GM23338 (cell line): ENCODE data around the gene ACP2. TPM values are rescaled to one million over a fixed set of nuclear protein-coding genes. Genes with fewer than 3 reads are reported as not detected.
A peak's percentile ranks its signal among the peaks of the same experiment; 100 is the strongest.

Experiments
- ATAC-seq: fragments of 200-7000 bp; cut with Tn5 transposase; 3 replicates; pipeline ENCODE4 v1.9.1; 2020
- DNase-seq: peaks from one replicate; pipeline ENCODE4 v3.0.0-alpha.2; 2015; ENCODE audit warnings: low spot score
- H2AFZ ChIP-seq: fragments of 200-600 bp; sonication (generic); 2 replicates; pipeline ENCODE4 v1.8.0; 2016; ENCODE audit warnings: antibody characterized with exemption, mild to moderate bottlenecking, moderate library complexity
- H3F3A ChIP-seq: fragments of 200-600 bp; sonication (generic); replicated peaks from 2 replicates; pipeline ENCODE4 v1.8.0; 2017; ENCODE audit warnings: antibody characterized with exemption, mixed run types, low read depth
- H3K27ac ChIP-seq: fragments of 200-600 bp; sonication (generic); 2 replicates; pipeline ENCODE4 v1.6.1; 2016; ENCODE audit warnings: low read depth
- H3K27me3 ChIP-seq: fragments of 200-600 bp; sonication (generic); 2 replicates; pipeline ENCODE4 v1.8.0; 2016; ENCODE audit warnings: mild to moderate bottlenecking, mixed run types, moderate library complexity; ENCODE audit not compliant: insufficient read depth
- H3K36me3 ChIP-seq: fragments of 200-600 bp; sonication (generic); 2 replicates; pipeline ENCODE4 v1.8.0; 2016; ENCODE audit warnings: mild to moderate bottlenecking; ENCODE audit not compliant: insufficient read depth
- H3K4me1 ChIP-seq: fragments of 200-600 bp; sonication (generic); 2 replicates; pipeline ENCODE4 v1.8.0; 2016; ENCODE audit warnings: mild to moderate bottlenecking, moderate library complexity; ENCODE audit not compliant: insufficient read depth
- H3K4me2 ChIP-seq: fragments of 200-600 bp; sonication (generic); 2 replicates; pipeline ENCODE4 v1.7.1; 2017; ENCODE audit warnings: mixed run types
- H3K4me3 ChIP-seq: fragments of 200-600 bp; sonication (generic); 2 replicates; pipeline ENCODE4 v1.6.1; 2016; ENCODE audit warnings: mixed run types
- H3K79me2 ChIP-seq: fragments of 200-600 bp; sonication (generic); replicated peaks from 2 replicates; pipeline ENCODE4 v1.8.0; 2017; ENCODE audit warnings: mild to moderate bottlenecking; ENCODE audit not compliant: insufficient read depth
- H3K9me2 ChIP-seq: fragments of 200-600 bp; sonication (generic); 2 replicates; pipeline ENCODE4 v1.8.0; 2017; ENCODE audit not compliant: insufficient read depth
- H4K20me1 ChIP-seq: fragments of 200-600 bp; sonication (generic); replicated peaks from 2 replicates; pipeline ENCODE4 v1.8.0; 2017; ENCODE audit warnings: mild to moderate bottlenecking; ENCODE audit not compliant: insufficient read depth
- H3K27ac Mint-ChIP-seq: 2 replicates; pipeline ENCODE4 v1.8.0; 2020; ENCODE audit warnings: inconsistent platforms, mild to moderate bottlenecking, moderate library complexity, mixed read lengths
- H3K27me3 Mint-ChIP-seq: 3 replicates; pipeline ENCODE4 v1.8.0; 2022; ENCODE audit warnings: low read depth, mild to moderate bottlenecking, moderate library complexity, mixed read lengths, inconsistent platforms; ENCODE audit not compliant: insufficient read depth, poor library complexity
- H3K36me3 Mint-ChIP-seq: 3 replicates; pipeline ENCODE4 v1.8.0; 2021; ENCODE audit warnings: low read depth, mild to moderate bottlenecking, inconsistent platforms, moderate library complexity, mixed read lengths
- H3K4me1 Mint-ChIP-seq: 3 replicates; pipeline ENCODE4 v1.8.0; 2020; ENCODE audit warnings: mild to moderate bottlenecking, inconsistent platforms, mixed read lengths
- H3K4me3 Mint-ChIP-seq: 3 replicates; pipeline ENCODE4 v1.8.0; 2021; ENCODE audit warnings: moderate library complexity, mild to moderate bottlenecking, inconsistent platforms, mixed read lengths
- H3K9me3 Mint-ChIP-seq: 3 replicates; pipeline ENCODE4 v1.8.0; 2020; ENCODE audit warnings: moderate library complexity, mild to moderate bottlenecking, inconsistent platforms, mixed read lengths
- CREB1 ChIP-seq: fragments of 250-450 bp; sonication (Bioruptor Pico); IDR thresholded peaks from 2 replicates; pipeline ENCODE4 v1.5.0; 2020; ENCODE audit warnings: low read depth, mild to moderate bottlenecking, moderate library complexity
- CTCF ChIP-seq, 2 experiments: fragments of 200-600 bp in 1 of 2; sonication (generic) in 1 of 2; conservative IDR thresholded peaks; 2 replicates each; pipeline versions ENCODE4 v1.5.1 to v1.6.1; 2016 to 2017; ENCODE audit warnings: antibody characterized with exemption in 2 of 2, low read depth in 2 of 2, mild to moderate bottlenecking in 2 of 2, moderate library complexity in 1 of 2
- EZH2phosphoT487 ChIP-seq: fragments of 200-600 bp; sonication (generic); IDR thresholded peaks from one replicate; pipeline ENCODE4 v1.8.1; 2018; ENCODE audit warnings: antibody characterized with exemption; ENCODE audit not compliant: unreplicated experiment
- JUNB ChIP-seq: IDR thresholded peaks from one replicate; pipeline ENCODE4 v1.6.1; 2016; ENCODE audit warnings: antibody characterized with exemption; ENCODE audit not compliant: unreplicated experiment
- NANOG ChIP-seq: IDR thresholded peaks from 2 replicates; pipeline ENCODE4 v1.6.1; 2016; ENCODE audit warnings: antibody characterized with exemption, borderline replicate concordance
- POLR2AphosphoS5 ChIP-seq: IDR thresholded peaks from 2 replicates; pipeline ENCODE4 v1.6.1; 2016; ENCODE audit warnings: antibody characterized with exemption, low read depth
- ZNF114 ChIP-seq: fragments of 250-450 bp; sonication (Bioruptor Pico); IDR thresholded peaks from 2 replicates; pipeline ENCODE4 v1.5.0; 2020; ENCODE audit warnings: mild to moderate bottlenecking, moderate library complexity
- ZNF331 ChIP-seq: fragments of 250-450 bp; sonication (Bioruptor Pico); IDR thresholded peaks from 2 replicates; pipeline ENCODE4 v1.5.0; 2020; ENCODE audit warnings: low read depth, mild to moderate bottlenecking, moderate library complexity
- polyA plus RNA-seq: library from polyadenylated mRNA; unstranded; fragments of >200 nt; fragmentation: Nextera tagmentation; extraction: Ambion mirVana; gene quantifications from 2 replicates; pipeline ENCODE4 v1.2.1, GENCODE V29; 2016
- total RNA-seq: library from RNA; depleted of rRNA; stranded (reverse); fragments of >200 nt; shearing (Covaris generic); gene quantifications from 2 replicates; pipeline ENCODE4 v1.2.3, GENCODE V29; 2014
- TF ChIP-seq, protein P1 (sequence below): IDR thresholded peaks from one replicate; pipeline ENCODE4 v1.6.1; 2018; ENCODE audit warnings: antibody characterized with exemption; ENCODE audit not compliant: unreplicated experiment

Gene ACP2
- total and polyA plus RNA-seq, 2 experiments from 2014 or later: 7.3 to 32.1 TPM

DNA sequence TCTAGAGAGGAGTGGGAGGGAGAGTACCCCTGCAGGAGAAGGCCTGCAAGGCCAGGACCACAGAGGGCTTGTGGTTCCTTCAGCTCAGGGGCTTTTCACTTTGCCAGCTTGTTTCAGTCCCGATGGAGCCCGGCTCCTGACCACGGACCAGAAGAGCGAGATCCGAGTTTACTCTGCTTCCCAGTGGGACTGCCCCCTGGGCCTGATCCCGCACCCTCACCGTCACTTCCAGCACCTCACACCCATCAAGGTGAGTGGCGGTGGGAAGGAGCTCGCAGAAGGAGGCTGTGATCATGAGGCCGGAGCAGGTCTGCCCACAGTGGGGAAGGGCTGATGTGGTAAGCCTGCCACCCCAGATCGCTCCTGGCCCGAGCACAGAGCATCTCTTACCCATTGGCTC is 13.5 kb downstream of the ACP2 start:
- H3F3A ChIP-seq: peaks cover 13% of the 10 kb centered on the region; the same call in 1 of the 2 replicates
- H2AFZ ChIP-seq: no peak overlapping the region
- no peaks in the 10 kb centered on the region; the same call in 1 of the 2 replicates for H4K20me1 ChIP-seq
- H3K36me3 ChIP-seq: peaks cover 15% of the 10 kb centered on the region
- no peak overlapping the region for H3K4me2 ChIP-seq
- Mint-ChIP-seq H3K9me3 (no peaks in the 10 kb centered on the region), H3K4me3 (no peak overlapping the region), H3K27me3 (peaks cover 7% of the 10 kb centered on the region), H3K36me3 (peaks cover 46% of the 10 kb centered on the region), H3K4me1 (peaks cover 12% of the 10 kb centered on the region; the same call in 2 of the 3 replicates), H3K27ac (peak overlapping the region; percentile 24; the same call in 1 of the 2 replicates)
- no peaks in the 10 kb centered on the region for H3K27me3 ChIP-seq
- H3K79me2 ChIP-seq: no peaks in the 10 kb centered on the region
- no peak overlapping the region for H3K4me3 ChIP-seq
- ATAC-seq: no peak
- TF ChIP-seq POLR2AphosphoS5 (no peak), NANOG (no peak), EZH2phosphoT487 (no peak), ZNF114 (CRISPR knock-in tag) (no peak), CREB1 (no peak), JUNB (no peak), CTCF (conservative IDR thresholded peaks at IDR 0.05; ENCODE audit: low read depth in 2 of 2) (no peak)
- H3K9me2 ChIP-seq: no peaks in the 10 kb centered on the region
- H3K4me1 ChIP-seq: no peaks in the 10 kb centered on the region
- no peak for DNase-seq
- no peak overlapping the region for H3K27ac ChIP-seq

DNA sequence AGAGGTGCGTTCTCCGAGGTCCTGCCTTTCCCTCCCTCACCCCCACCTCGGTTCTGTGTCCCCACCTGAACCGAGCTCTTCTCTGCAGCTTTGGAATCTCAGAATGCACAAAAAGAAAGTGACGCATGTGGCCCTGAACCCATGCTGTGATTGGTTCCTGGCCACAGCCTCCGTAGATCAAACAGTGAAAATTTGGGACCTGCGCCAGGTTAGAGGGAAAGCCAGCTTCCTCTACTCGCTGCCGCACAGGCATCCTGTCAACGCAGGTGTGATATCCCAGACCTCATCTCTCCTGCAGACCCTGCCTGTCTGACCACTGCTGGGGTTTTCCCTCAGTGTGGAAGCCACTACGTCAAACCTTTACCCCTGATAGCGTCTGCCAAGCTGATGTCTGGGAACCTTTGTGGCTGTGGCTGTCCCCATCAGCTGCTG is 13.9 kb downstream of the ACP2 start:
- Mint-ChIP-seq H3K4me1 (peaks cover 12% of the 10 kb centered on the region; the same call in 2 of the 3 replicates), H3K27me3 (peaks cover 7% of the 10 kb centered on the region), H3K36me3 (peaks cover 42% of the 10 kb centered on the region), H3K9me3 (no peaks in the 10 kb centered on the region), H3K4me3 (no peak overlapping the region), H3K27ac (peak overlapping the region; percentile 24)
- H3K9me2 ChIP-seq: no peaks in the 10 kb centered on the region
- H3K4me1 ChIP-seq: no peaks in the 10 kb centered on the region
- H3F3A ChIP-seq: peaks cover 13% of the 10 kb centered on the region; the same call in 1 of the 2 replicates
- ATAC-seq: no peak
- no peak for DNase-seq
- no peaks in the 10 kb centered on the region for H3K79me2 ChIP-seq
- no peak overlapping the region for H3K4me2 ChIP-seq
- no peaks in the 10 kb centered on the region for H3K27me3 ChIP-seq
- no peak overlapping the region for H3K4me3 ChIP-seq
- H4K20me1 ChIP-seq: no peaks in the 10 kb centered on the region; the same call in none of the 2 replicates
- peak overlapping the region; percentile 45; the same call in 1 of the 2 replicates for H3K27ac ChIP-seq
- H3K36me3 ChIP-seq: peaks cover 16% of the 10 kb centered on the region
- H2AFZ ChIP-seq: no peak overlapping the region
- TF ChIP-seq, protein P1, sequence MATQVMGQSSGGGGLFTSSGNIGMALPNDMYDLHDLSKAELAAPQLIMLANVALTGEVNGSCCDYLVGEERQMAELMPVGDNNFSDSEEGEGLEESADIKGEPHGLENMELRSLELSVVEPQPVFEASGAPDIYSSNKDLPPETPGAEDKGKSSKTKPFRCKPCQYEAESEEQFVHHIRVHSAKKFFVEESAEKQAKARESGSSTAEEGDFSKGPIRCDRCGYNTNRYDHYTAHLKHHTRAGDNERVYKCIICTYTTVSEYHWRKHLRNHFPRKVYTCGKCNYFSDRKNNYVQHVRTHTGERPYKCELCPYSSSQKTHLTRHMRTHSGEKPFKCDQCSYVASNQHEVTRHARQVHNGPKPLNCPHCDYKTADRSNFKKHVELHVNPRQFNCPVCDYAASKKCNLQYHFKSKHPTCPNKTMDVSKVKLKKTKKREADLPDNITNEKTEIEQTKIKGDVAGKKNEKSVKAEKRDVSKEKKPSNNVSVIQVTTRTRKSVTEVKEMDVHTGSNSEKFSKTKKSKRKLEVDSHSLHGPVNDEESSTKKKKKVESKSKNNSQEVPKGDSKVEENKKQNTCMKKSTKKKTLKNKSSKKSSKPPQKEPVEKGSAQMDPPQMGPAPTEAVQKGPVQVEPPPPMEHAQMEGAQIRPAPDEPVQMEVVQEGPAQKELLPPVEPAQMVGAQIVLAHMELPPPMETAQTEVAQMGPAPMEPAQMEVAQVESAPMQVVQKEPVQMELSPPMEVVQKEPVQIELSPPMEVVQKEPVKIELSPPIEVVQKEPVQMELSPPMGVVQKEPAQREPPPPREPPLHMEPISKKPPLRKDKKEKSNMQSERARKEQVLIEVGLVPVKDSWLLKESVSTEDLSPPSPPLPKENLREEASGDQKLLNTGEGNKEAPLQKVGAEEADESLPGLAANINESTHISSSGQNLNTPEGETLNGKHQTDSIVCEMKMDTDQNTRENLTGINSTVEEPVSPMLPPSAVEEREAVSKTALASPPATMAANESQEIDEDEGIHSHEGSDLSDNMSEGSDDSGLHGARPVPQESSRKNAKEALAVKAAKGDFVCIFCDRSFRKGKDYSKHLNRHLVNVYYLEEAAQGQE: no peak
- TF ChIP-seq NANOG (no peak), EZH2phosphoT487 (no peak), CTCF (conservative IDR thresholded peaks at IDR 0.05; ENCODE audit: low read depth in 2 of 2) (no peak), ZNF114 (CRISPR knock-in tag) (no peak), ZNF331 (CRISPR knock-in tag) (no peak), POLR2AphosphoS5 (no peak)
